Natural killer cell treated with Interleukin-12 subunit alpha and Interleukin-12 subunit beta and Interleukin-15 and Interleukin-18, amount 100 ng/mL, for 72 hours (primary cell): ENCODE measurements around the gene OR51B2. TPM values are rescaled to one million over a fixed set of nuclear protein-coding genes. Genes with fewer than 3 reads are reported as not detected.
"Not testable (repeated sequence)": the region's sequence is repeated elsewhere in the genome, so short reads cannot be mapped to it uniquely, and the experiment has no call there.

Source experiments
- ATAC-seq, 2 donors: fragments of 150-1000 bp; cut with Tn5 transposase in 1 of 2; sonication (Bioruptor Pico), chemical (Tn5 transposase) in 1 of 2; 2 replicates each; pipeline ENCODE4 v1.10.0; 2021
- DNase-seq: peaks from one replicate; pipeline ENCODE4 v3.0.0; 2022; ENCODE audit warnings: low spot score
- H3K27ac Mint-ChIP-seq, 2 donors: 1 replicate in 1 of 2; 2 replicates in 1 of 2; pipeline ENCODE4 v1.8.0; 2022; ENCODE audit warnings: mixed read lengths in 2 of 2, mild to moderate bottlenecking in 1 of 2, moderate library complexity in 1 of 2
- H3K27me3 Mint-ChIP-seq, 2 donors: 1 replicate in 1 of 2; 2 replicates in 1 of 2; pipeline ENCODE4 v1.8.0; 2022; ENCODE audit warnings: mixed read lengths in 2 of 2
- H3K36me3 Mint-ChIP-seq: one replicate; pipeline ENCODE4 v1.8.0; 2022; ENCODE audit warnings: mixed read lengths
- H3K4me1 Mint-ChIP-seq, 2 donors: 1 replicate in 1 of 2; 2 replicates in 1 of 2; pipeline ENCODE4 v1.8.0; 2022; ENCODE audit warnings: low read depth in 2 of 2, mixed read lengths in 2 of 2, mild to moderate bottlenecking in 1 of 2
- H3K4me3 Mint-ChIP-seq: one replicate; pipeline ENCODE4 v1.8.0; 2022; ENCODE audit warnings: mixed read lengths
- H3K9me3 Mint-ChIP-seq: 2 replicates; pipeline ENCODE4 v1.8.0; 2022; ENCODE audit warnings: mixed read lengths
- total RNA-seq, 2 donors: library from RNA; stranded (reverse); gene quantifications; one replicate each; pipeline ENCODE4 v1.2.3, GENCODE V29; 2022

OR51B2 gene
- not detected for total RNA-seq

GRCh38 chr11:5324197-5324596 lies at the start of gene OR51B2:
TSS of gene OR51B2 (minus strand) at chr11:5324297. CDS start at chr11:5324297, 0 bp downstream.
- no peaks in the 10 kb centered on the region for H3K4me1 Mint-ChIP-seq
- ATAC-seq (no peak), DNase-seq (no peak)
- no peaks in the 10 kb centered on the region for H3K36me3 Mint-ChIP-seq
- no peaks in the 10 kb centered on the region for H3K9me3 Mint-ChIP-seq
- H3K27ac Mint-ChIP-seq = no peak within 1 kb of the TSS
- H3K4me3 Mint-ChIP-seq = no peak within 1 kb of the TSS
- H3K27me3 Mint-ChIP-seq = peaks cover 0 to 11% of the 10 kb centered on the region in 2 donors

GRCh38 chr11:5369789-5370188 lies 45.7 kb upstream of the OR51B2 start:
- Mint-ChIP-seq H3K9me3 (peaks cover 2% of the 10 kb centered on the region), H3K27me3 (peaks cover 2 to 17% of the 10 kb centered on the region in 2 donors), H3K36me3 (no peaks in the 10 kb centered on the region), H3K27ac (no peak overlapping the region), H3K4me3 (no peak overlapping the region), H3K4me1 (no peaks in the 10 kb centered on the region)
- no peak for ATAC-seq
- DNase-seq = no peak

GRCh38 chr11:5368502-5369043 lies 44.5 kb upstream of the OR51B2 start:
- Mint-ChIP-seq H3K4me3 (no peak overlapping the region), H3K27ac (no peak overlapping the region), H3K9me3 (peaks cover 2% of the 10 kb centered on the region), H3K4me1 (no peaks in the 10 kb centered on the region), H3K27me3 (peaks cover 2 to 17% of the 10 kb centered on the region in 2 donors), H3K36me3 (no peaks in the 10 kb centered on the region)
- DNase-seq = no peak
- no peak for ATAC-seq

- Mint-ChIP-seq H3K4me1 (no peaks in the 10 kb centered on the region), H3K36me3 (no peaks in the 10 kb centered on the region), H3K27ac (no peak overlapping the region), H3K4me3 (no peak overlapping the region), H3K9me3 (peaks cover 2% of the 10 kb centered on the region), H3K27me3 (peaks cover 2 to 17% of the 10 kb centered on the region in 2 donors)
- DNase-seq = no peak
- no peak for ATAC-seq
Observed at GRCh38 chr11:5367448-5368074, 43.5 kb upstream of the OR51B2 start.

GRCh38 chr11:5366856-5367255 lies 42.8 kb upstream of the OR51B2 start:
- Mint-ChIP-seq H3K27me3 (peaks cover 2 to 17% of the 10 kb centered on the region in 2 donors), H3K27ac (no peak overlapping the region), H3K4me3 (no peak overlapping the region), H3K4me1 (no peaks in the 10 kb centered on the region), H3K9me3 (peaks cover 2% of the 10 kb centered on the region), H3K36me3 (no peaks in the 10 kb centered on the region)
- DNase-seq = no peak
- ATAC-seq = no peak

- H3K4me3 Mint-ChIP-seq, H3K9me3 Mint-ChIP-seq, ATAC-seq, DNase-seq, H3K4me1 Mint-ChIP-seq, H3K36me3 Mint-ChIP-seq, H3K27ac Mint-ChIP-seq: not testable (repeated sequence)
- peaks cover 2 to 17% of the 10 kb centered on the region in 2 donors for H3K27me3 Mint-ChIP-seq
Observed at GRCh38 chr11:5366365-5366764, 42.3 kb upstream of the OR51B2 start.

GRCh38 chr11:5364214-5364613 lies 40.1 kb upstream of the OR51B2 start:
- ATAC-seq (no peak), DNase-seq (no peak)
- no peak overlapping the region for H3K27ac Mint-ChIP-seq

GRCh38 chr11:5363679-5364078 lies 39.6 kb upstream of the OR51B2 start:
- Mint-ChIP-seq H3K36me3 (no peaks in the 10 kb centered on the region), H3K27ac (no peak overlapping the region), H3K4me1 (no peaks in the 10 kb centered on the region), H3K27me3 (peaks cover 2 to 17% of the 10 kb centered on the region in 2 donors), H3K4me3 (no peak overlapping the region), H3K9me3 (peaks cover 2% of the 10 kb centered on the region)
- ATAC-seq = no peak
- no peak for DNase-seq

More at GRCh38 chr11:5364214-5364613, 40.1 kb upstream of the OR51B2 start:
- no peak overlapping the region for H3K4me3 Mint-ChIP-seq
- peaks cover 2% of the 10 kb centered on the region for H3K9me3 Mint-ChIP-seq
- no peaks in the 10 kb centered on the region for H3K36me3 Mint-ChIP-seq
- no peaks in the 10 kb centered on the region for H3K4me1 Mint-ChIP-seq
- peaks cover 2 to 17% of the 10 kb centered on the region in 2 donors for H3K27me3 Mint-ChIP-seq

GRCh38 chr11:5362017-5362625 lies 38.0 kb upstream of the OR51B2 start:
- H3K27me3 Mint-ChIP-seq = peaks cover 2 to 24% of the 10 kb centered on the region in 2 donors
- H3K9me3 Mint-ChIP-seq = peaks cover 5% of the 10 kb centered on the region
- no peak for ATAC-seq
- no peak overlapping the region for H3K4me3 Mint-ChIP-seq
- no peaks in the 10 kb centered on the region for H3K36me3 Mint-ChIP-seq
- H3K4me1 Mint-ChIP-seq = no peaks in the 10 kb centered on the region
- no peak overlapping the region for H3K27ac Mint-ChIP-seq
- no peak for DNase-seq

- not testable (repeated sequence) for H3K4me3 Mint-ChIP-seq, DNase-seq, H3K36me3 Mint-ChIP-seq, ATAC-seq, H3K4me1 Mint-ChIP-seq, H3K27ac Mint-ChIP-seq, H3K27me3 Mint-ChIP-seq
- H3K9me3 Mint-ChIP-seq = peaks cover 11% of the 10 kb centered on the region
Observed at GRCh38 chr11:5356031-5356430, 31.9 kb upstream of the OR51B2 start.

GRCh38 chr11:5351208-5351607 lies 27.1 kb upstream of the OR51B2 start, which contains the start of gene OR51B6:
TSS of gene OR51B6 (plus strand) at chr11:5351508. CDS start at chr11:5351508, 0 bp downstream.
- DNase-seq (no peak), ATAC-seq (no peak)
- Mint-ChIP-seq H3K4me3 (no peak within 1 kb of the TSS), H3K36me3 (no peaks in the 10 kb centered on the region), H3K27ac (no peak within 1 kb of the TSS), H3K9me3 (peaks cover 10% of the 10 kb centered on the region), H3K4me1 (no peaks in the 10 kb centered on the region), H3K27me3 (peaks cover 8 to 14% of the 10 kb centered on the region in 2 donors)

GRCh38 chr11:5349550-5349949 lies 25.5 kb upstream of the OR51B2 start:
- no peak for DNase-seq
- Mint-ChIP-seq H3K27ac (no peak overlapping the region), H3K9me3 (peaks cover 8% of the 10 kb centered on the region), H3K36me3 (no peaks in the 10 kb centered on the region), H3K27me3 (peaks cover 8 to 14% of the 10 kb centered on the region in 2 donors), H3K4me3 (no peak overlapping the region), H3K4me1 (no peaks in the 10 kb centered on the region)
- no peak for ATAC-seq

GRCh38 chr11:5348551-5349194 lies 24.6 kb upstream of the OR51B2 start:
- H3K27ac Mint-ChIP-seq = no peak overlapping the region

GRCh38 chr11:5345831-5346230 lies 21.7 kb upstream of the OR51B2 start:
- ATAC-seq = no peak
- Mint-ChIP-seq H3K27ac (no peak overlapping the region), H3K9me3 (peaks cover 3% of the 10 kb centered on the region), H3K4me3 (no peak overlapping the region), H3K27me3 (peaks cover 13 to 14% of the 10 kb centered on the region in 2 donors), H3K4me1 (no peaks in the 10 kb centered on the region), H3K36me3 (no peaks in the 10 kb centered on the region)
- DNase-seq = no peak

More at GRCh38 chr11:5348551-5349194, 24.6 kb upstream of the OR51B2 start:
- no peak for ATAC-seq
- Mint-ChIP-seq H3K4me1 (no peaks in the 10 kb centered on the region), H3K27me3 (peaks cover 10 to 14% of the 10 kb centered on the region in 2 donors), H3K36me3 (no peaks in the 10 kb centered on the region), H3K9me3 (peaks cover 8% of the 10 kb centered on the region), H3K4me3 (no peak overlapping the region)
- DNase-seq = no peak
